Prostate gland (tissue), 2 donors: ENCODE results near the gene LHX4. TPM values are rescaled to one million over a fixed set of nuclear protein-coding genes. Genes with fewer than 3 reads are reported as not detected.

Source experiments
- DNase-seq: peaks from one replicate; pipeline ENCODE4 v3.0.0-alpha.2; 2019; ENCODE audit warnings: low spot score
- H3K27ac ChIP-seq, 2 donors: fragments of 200-600 bp; sonication (generic); 2 replicates each; pipeline ENCODE4 v1.5.1; 2017 to 2019
- H3K27me3 ChIP-seq: fragments of 200-600 bp; sonication (generic); replicated peaks from 2 replicates; pipeline ENCODE4 v1.5.1; 2019; ENCODE audit not compliant: insufficient read depth
- H3K36me3 ChIP-seq, 2 donors: fragments of 200-600 bp; sonication (generic); 1 replicate in 1 of 2; 2 replicates in 1 of 2; pipeline versions ENCODE4 v1.5.1 to v1.8.1; 2017 to 2019
- H3K4me1 ChIP-seq: fragments of 200-600 bp; sonication (generic); replicated peaks from 2 replicates; pipeline ENCODE4 v1.5.1; 2019
- H3K4me3 ChIP-seq, 2 donors: fragments of 200-600 bp; sonication (generic); 2 replicates each; pipeline ENCODE4 v1.5.1; 2017 to 2019
- H3K9me3 ChIP-seq: fragments of 200-600 bp; sonication (generic); 2 replicates; pipeline ENCODE4 v1.5.1; 2017
- POLR2A ChIP-seq: fragments of 450-650 bp; IDR thresholded peaks from one replicate; pipeline ENCODE4 v1.6.1; 2016; ENCODE audit warnings: antibody characterized with exemption, mild to moderate bottlenecking
- POLR2AphosphoS5 ChIP-seq: sonication (generic); formaldehyde crosslinking; IDR thresholded peaks from one replicate; pipeline ENCODE4 v1.6.1; 2017; ENCODE audit warnings: antibody characterized with exemption
- WGBS: methylation state at CpG from one replicate; pipeline ENCODE4 v1.1.5; 2018; 5-methylcytosine and 5-hydroxymethylcytosine counted together
- intact Hi-C: fragments of 100-400 bp; cut with DNase I; formaldehyde crosslinking; loops from one replicate; pipeline ENCODE4 v1.14.2; 2022
- total RNA-seq, 2 donors: library from RNA; depleted of rRNA; stranded (reverse); fragments of >200 nt; gene quantifications; one replicate each; pipeline ENCODE4 v1.1.0, GENCODE V29; 2016
- TF ChIP-seq, protein P1 (sequence below), 4 experiments: fragments of 200-600 bp in 2 of 4; fragments of 450-650 bp in 2 of 4; sonication (generic) in 2 of 4; IDR thresholded peaks; 1 replicate in 3 of 4; 2 replicates in 1 of 4; pipeline ENCODE4 v1.5.1; 2016 to 2019; ENCODE audit warnings: antibody characterized with exemption in 4 of 4, mild to moderate bottlenecking in 2 of 4, moderate library complexity in 2 of 4

LHX4 gene
- total RNA-seq, 2 donors from 2014 or later, result not detected

DNA sequence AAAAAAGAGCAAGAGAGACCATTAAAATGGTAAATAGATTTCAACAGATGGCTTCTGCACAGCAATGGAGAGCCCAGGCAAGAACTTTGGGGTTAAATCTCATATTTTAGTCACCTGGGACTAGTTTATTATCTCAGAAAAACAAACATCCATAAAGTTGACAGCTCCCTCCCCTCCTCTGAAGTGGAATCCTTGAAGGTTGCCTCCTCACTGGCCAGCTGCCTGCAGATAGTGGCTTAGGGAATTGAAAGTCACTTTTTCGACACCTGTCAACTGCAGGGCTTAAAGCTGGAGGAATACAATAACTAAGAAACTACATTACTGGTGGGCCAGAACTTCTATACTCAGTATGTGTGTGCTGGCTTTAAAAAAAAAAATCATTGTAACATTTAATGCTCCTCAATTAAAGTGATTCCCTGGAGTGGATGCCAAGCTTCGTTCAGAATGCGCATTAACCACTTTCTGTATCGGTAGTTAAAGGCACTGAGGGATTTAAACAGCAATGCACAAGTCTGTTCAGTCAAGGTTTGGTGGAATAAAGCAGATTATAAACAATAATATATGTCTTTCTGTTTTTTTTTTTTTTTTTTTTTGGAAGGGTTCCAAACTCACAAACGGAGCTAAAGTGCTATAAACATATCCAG, 52.5 kb downstream of the LHX4 start:
- H3K9me3 ChIP-seq, result no peaks in the 10 kb centered on the region
- H3K4me1 ChIP-seq, result no peaks in the 10 kb centered on the region
- TF ChIP-seq POLR2AphosphoS5 (no peak), POLR2A (no peak)
- TF ChIP-seq, protein P1, sequence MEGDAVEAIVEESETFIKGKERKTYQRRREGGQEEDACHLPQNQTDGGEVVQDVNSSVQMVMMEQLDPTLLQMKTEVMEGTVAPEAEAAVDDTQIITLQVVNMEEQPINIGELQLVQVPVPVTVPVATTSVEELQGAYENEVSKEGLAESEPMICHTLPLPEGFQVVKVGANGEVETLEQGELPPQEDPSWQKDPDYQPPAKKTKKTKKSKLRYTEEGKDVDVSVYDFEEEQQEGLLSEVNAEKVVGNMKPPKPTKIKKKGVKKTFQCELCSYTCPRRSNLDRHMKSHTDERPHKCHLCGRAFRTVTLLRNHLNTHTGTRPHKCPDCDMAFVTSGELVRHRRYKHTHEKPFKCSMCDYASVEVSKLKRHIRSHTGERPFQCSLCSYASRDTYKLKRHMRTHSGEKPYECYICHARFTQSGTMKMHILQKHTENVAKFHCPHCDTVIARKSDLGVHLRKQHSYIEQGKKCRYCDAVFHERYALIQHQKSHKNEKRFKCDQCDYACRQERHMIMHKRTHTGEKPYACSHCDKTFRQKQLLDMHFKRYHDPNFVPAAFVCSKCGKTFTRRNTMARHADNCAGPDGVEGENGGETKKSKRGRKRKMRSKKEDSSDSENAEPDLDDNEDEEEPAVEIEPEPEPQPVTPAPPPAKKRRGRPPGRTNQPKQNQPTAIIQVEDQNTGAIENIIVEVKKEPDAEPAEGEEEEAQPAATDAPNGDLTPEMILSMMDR (IDR thresholded peaks at IDR 0.05), result no peak
- H3K36me3 ChIP-seq, result no peaks in the 10 kb centered on the region
- no peak for DNase-seq
- H3K27ac ChIP-seq, result no peak overlapping the region
- no peak overlapping the region for H3K4me3 ChIP-seq
- H3K27me3 ChIP-seq, result no peaks in the 10 kb centered on the region
- WGBS, result 71% methylated on average over 5 of the region's 5 CpGs
- intact Hi-C loops, result no loop called here

GRCh38 chr1:180283098-180283497, 53.0 kb downstream of the LHX4 start:
- no peaks in the 10 kb centered on the region for H3K4me1 ChIP-seq
- DNase-seq, result no peak
- no peak overlapping the region for H3K27ac ChIP-seq
- TF ChIP-seq, protein P1 (IDR thresholded peaks at IDR 0.05), result no peak
- TF ChIP-seq POLR2AphosphoS5 (no peak), POLR2A (no peak)
- no peaks in the 10 kb centered on the region for H3K36me3 ChIP-seq
- intact Hi-C loops, result no loop called here
- no peaks in the 10 kb centered on the region for H3K9me3 ChIP-seq
- no peak overlapping the region for H3K4me3 ChIP-seq
- WGBS, result 69% methylated on average over 4 of the region's 4 CpGs
- no peaks in the 10 kb centered on the region for H3K27me3 ChIP-seq

GRCh38 chr1:180286417-180286816, 56.4 kb downstream of the LHX4 start:
- no peak for DNase-seq
- TF ChIP-seq, protein P1 (IDR thresholded peaks at IDR 0.05), result no peak
- no peak for TF ChIP-seq POLR2A
- TF ChIP-seq POLR2AphosphoS5, result no peak
- intact Hi-C loops, result no loop called here
- Histone ChIP-seq H3K4me3 (no peak overlapping the region), H3K27ac (no peak overlapping the region), H3K27me3 (no peaks in the 10 kb centered on the region), H3K36me3 (no peaks in the 10 kb centered on the region), H3K9me3 (no peaks in the 10 kb centered on the region), H3K4me1 (no peaks in the 10 kb centered on the region)

DNA sequence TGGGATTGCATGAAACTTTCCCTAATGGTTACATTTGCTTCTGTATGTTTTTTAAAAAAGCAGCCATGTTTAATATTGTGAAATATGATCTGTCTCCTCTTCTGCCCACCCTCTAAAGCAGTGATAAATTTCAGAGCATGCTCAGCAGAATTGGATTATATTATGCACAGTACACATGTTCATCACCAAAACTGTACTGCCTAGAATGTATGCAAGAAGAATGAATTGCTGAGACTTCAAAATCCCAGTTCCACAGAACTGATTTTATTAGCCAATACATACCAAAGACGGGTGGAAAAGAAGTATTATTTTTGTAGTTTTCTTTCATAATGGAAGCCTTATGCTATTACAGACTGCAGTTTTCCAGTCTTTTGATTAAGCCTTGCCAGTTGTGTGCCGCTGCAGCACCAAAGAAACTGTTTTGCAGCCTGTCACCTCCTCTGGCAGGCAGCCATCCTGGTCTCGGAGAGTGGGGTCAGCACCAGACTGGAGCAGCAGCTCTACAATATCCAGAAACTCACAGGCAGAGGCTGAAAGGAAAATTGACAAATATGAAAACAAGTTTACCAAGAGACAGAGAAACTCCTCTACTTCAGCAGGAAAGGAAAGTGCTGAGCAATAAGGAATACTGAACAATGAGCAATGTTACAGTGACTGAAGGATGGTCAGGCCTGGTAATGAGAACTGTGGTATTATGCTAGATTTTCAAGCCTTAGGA, 58.1 kb downstream of the LHX4 start:
- 54% methylated on average over 3 of the region's 3 CpGs for WGBS
- Histone ChIP-seq H3K4me3 (no peak overlapping the region), H3K27me3 (no peaks in the 10 kb centered on the region), H3K27ac (no peak overlapping the region), H3K9me3 (no peaks in the 10 kb centered on the region), H3K36me3 (no peaks in the 10 kb centered on the region), H3K4me1 (no peaks in the 10 kb centered on the region)
- intact Hi-C loops, result no loop called here
- no peak for DNase-seq
- no peak for TF ChIP-seq POLR2A
- TF ChIP-seq, protein P1 (IDR thresholded peaks at IDR 0.05), result no peak
- no peak for TF ChIP-seq POLR2AphosphoS5

- H3K4me3 ChIP-seq, result no peak overlapping the region
- TF ChIP-seq, protein P1 (IDR thresholded peaks at IDR 0.05), result no peak
- TF ChIP-seq POLR2AphosphoS5, result no peak
- H3K27ac ChIP-seq, result no peak overlapping the region
- H3K36me3 ChIP-seq, result no peaks in the 10 kb centered on the region
- H3K9me3 ChIP-seq, result no peaks in the 10 kb centered on the region
- no peak for DNase-seq
- intact Hi-C loops, result no loop called here
- no peaks in the 10 kb centered on the region for H3K27me3 ChIP-seq
- 82% methylated on average over 1 of the region's 1 CpG for WGBS
- H3K4me1 ChIP-seq, result no peaks in the 10 kb centered on the region
These were observed 58.9 kb downstream of the LHX4 start for GRCh38 chr1:180288940-180289339.
